Measurements from ENCODE around the gene OR6A2.
"Not testable (repeated sequence)": the region's sequence is repeated elsewhere in the genome, so short reads cannot be mapped to it uniquely, and the experiment has no call there.

OR6A2 gene

GRCh38 chr11:6799402-6799801, at the start of gene OR6A2:
TSS of gene OR6A2 (minus strand) at chr11:6799689. CDS start at chr11:6795708, 3,981 bp downstream.
- DNase-seq: no peak

- no peak for DNase-seq
Observed at GRCh38 chr11:6845383-6845782, 45.9 kb upstream of the OR6A2 start, which contains the start of gene OR10A5. TSS of gene OR10A5 (plus strand) at chr11:6845683. CDS start at chr11:6845683, 0 bp downstream.

GRCh38 chr11:6844356-6844755, 44.9 kb upstream of the OR6A2 start:
- no peak for DNase-seq

GRCh38 chr11:6843670-6844069, 44.2 kb upstream of the OR6A2 start:
- DNase-seq: no peak

- no peak for DNase-seq
Observed at GRCh38 chr11:6841694-6842093, 42.2 kb upstream of the OR6A2 start.

- DNase-seq: no peak
Observed at GRCh38 chr11:6834021-6834420, 34.5 kb upstream of the OR6A2 start.

- no peak for DNase-seq
Observed at GRCh38 chr11:6833356-6833755, 33.9 kb upstream of the OR6A2 start.

GRCh38 chr11:6828103-6828502, 28.6 kb upstream of the OR6A2 start:
- no peak for DNase-seq

GRCh38 chr11:6825231-6825744, 25.8 kb upstream of the OR6A2 start:
- no peak for DNase-seq

GRCh38 chr11:6824136-6824823, 24.8 kb upstream of the OR6A2 start:
- no peak for DNase-seq

GRCh38 chr11:6818967-6819366, 19.5 kb upstream of the OR6A2 start:
- DNase-seq: no peak

GRCh38 chr11:6817694-6818093, 18.2 kb upstream of the OR6A2 start:
- no peak for DNase-seq

GRCh38 chr11:6813656-6814055, 14.2 kb upstream of the OR6A2 start:
- no peak for DNase-seq

GRCh38 chr11:6812390-6813005, 13.0 kb upstream of the OR6A2 start:
- DNase-seq: peak; percentile 37 to 45

- DNase-seq: not testable (repeated sequence)
Observed at GRCh38 chr11:6801075-6801474, 1.6 kb upstream of the OR6A2 start.

GRCh38 chr11:6794639-6795038, 4.8 kb downstream of the OR6A2 start:
- DNase-seq: no peak

GRCh38 chr11:6790546-6790945, 8.9 kb downstream of the OR6A2 start:
- DNase-seq: no peak

- DNase-seq: no peak
Observed at GRCh38 chr11:6782720-6783119, 16.8 kb downstream of the OR6A2 start, which contains the start of gene OR2AG1. TSS of gene OR2AG1 (plus strand) at chr11:6783020. CDS start at chr11:6785038, 2,018 bp downstream.

GRCh38 chr11:6780829-6781228, 18.7 kb downstream of the OR6A2 start:
- no peak for DNase-seq

- no peak for DNase-seq
Observed at GRCh38 chr11:6778518-6778917, 21.0 kb downstream of the OR6A2 start.

GRCh38 chr11:6771926-6772893, 27.3 kb downstream of the OR6A2 start, which contains the start of gene OR2AG2:
TSS of gene OR2AG2 (minus strand) at chr11:6771976. CDS start at chr11:6768957, 3,019 bp downstream.
- no peak for DNase-seq

- peak; percentile 57 to 67 for DNase-seq
Observed at GRCh38 chr11:6757373-6757967, 42.0 kb downstream of the OR6A2 start.

Measured in activated T-cell treated with anti-CD3 and anti-CD28 coated beads, Interleukin-2, amount 50 U/mL, for 48 hours (primary cell).